Inferior parietal cortex (tissue), 1 donor: ENCODE results near the gene LRRC57.
A peak's percentile ranks its signal among the peaks of the same experiment; 100 is the strongest.

Source experiments
- DNase-seq: peaks from one replicate; pipeline ENCODE4 v3.0.0-alpha.2; 2016; ENCODE audit errors: extremely low spot score

LRRC57 gene

GRCh38 chr15:42490671-42491538 is 57.7 kb downstream of the LRRC57 start, which contains the start of gene ZNF106:
Gene ZNF106, minus strand, starts transcription at chr15:42491141. Its CDS starts 18,852 bp downstream, at chr15:42472289.
- DNase-seq: peak; percentile 95

- DNase-seq: peak; percentile 48
Observed at GRCh38 chr15:42490291-42490670, 58.3 kb downstream of the LRRC57 start.
